WTC11 (cell line): ENCODE data around the gene NDUFAF7. TPM values are rescaled to one million over a fixed set of nuclear protein-coding genes. Genes with fewer than 3 reads are reported as not detected.

Experiments used
- ATAC-seq: fragments of 200-7000 bp; cut with Tn5 transposase; 2 replicates; pipeline ENCODE4 v1.10.0; 2021; ENCODE audit warnings: mild to moderate bottlenecking, moderate library complexity
- CTCF ChIA-PET: fragments of 300-600 bp; sonication (Branson Sonifier 250); formaldehyde crosslinking; loops from one replicate; lab custom pipeline; 2021; ENCODE audit warnings: antibody characterized with exemption; lab: Charles Lee
- POLR2A ChIA-PET: fragments of 350-600 bp; sonication (Branson Sonifier 250); formaldehyde crosslinking; loops from one replicate; lab custom pipeline; 2021; ENCODE audit warnings: antibody characterized with exemption; lab: Charles Lee
- DNase-seq: peaks from one replicate; pipeline ENCODE4 v3.0.0; 2021; ENCODE audit warnings: low spot score
- H3K27ac Mint-ChIP-seq: 2 replicates; pipeline ENCODE4 v1.8.0; 2021; ENCODE audit warnings: mixed read lengths
- H3K27me3 Mint-ChIP-seq: 2 replicates; pipeline ENCODE4 v1.8.0; 2021; ENCODE audit warnings: low read depth, mild to moderate bottlenecking, moderate library complexity, mixed read lengths
- H3K36me3 Mint-ChIP-seq: 2 replicates; pipeline ENCODE4 v1.8.0; 2021; ENCODE audit warnings: mixed read lengths
- H3K4me1 Mint-ChIP-seq: 2 replicates; pipeline ENCODE4 v1.8.0; 2022; ENCODE audit warnings: mixed read lengths
- H3K4me3 Mint-ChIP-seq: 2 replicates; pipeline ENCODE4 v1.8.0; 2021; ENCODE audit warnings: mild to moderate bottlenecking, moderate library complexity, mixed read lengths
- H3K9me3 Mint-ChIP-seq: 2 replicates; pipeline ENCODE4 v1.8.0; 2021; ENCODE audit warnings: mixed read lengths
- GABPB1 ChIP-seq: sonication (generic); formaldehyde crosslinking; IDR thresholded peaks from 2 replicates; pipeline ENCODE4 v1.8.1; 2023; ENCODE audit warnings: mild to moderate bottlenecking, missing genetic modification reagents
- MYBL2 ChIP-seq: sonication (generic); formaldehyde crosslinking; IDR thresholded peaks from 2 replicates; pipeline ENCODE4 v1.8.1; 2023; ENCODE audit warnings: mild to moderate bottlenecking, moderate library complexity, missing genetic modification reagents
- OVOL2 ChIP-seq: fragments of 250-450 bp; sonication (Bioruptor Pico); IDR thresholded peaks from 2 replicates; pipeline ENCODE4 v1.9.0; 2021; ENCODE audit warnings: mild to moderate bottlenecking, borderline replicate concordance
- PRRX2 ChIP-seq: fragments of 250-450 bp; sonication (Bioruptor Pico); IDR thresholded peaks from 2 replicates; pipeline ENCODE4 v1.8.0; 2021; ENCODE audit warnings: mild to moderate bottlenecking
- SMAD4 ChIP-seq: sonication (generic); formaldehyde crosslinking; IDR thresholded peaks from 2 replicates; pipeline ENCODE4 v1.8.0; 2022; ENCODE audit warnings: mild to moderate bottlenecking, missing genetic modification reagents
- ZNF232 ChIP-seq: sonication (generic); formaldehyde crosslinking; IDR thresholded peaks from 2 replicates; pipeline ENCODE4 v1.8.0; 2022; ENCODE audit warnings: mild to moderate bottlenecking, missing genetic modification reagents
- total RNA-seq: library from RNA; stranded (reverse); gene quantifications from 3 replicates; pipeline ENCODE4 v1.2.3, GENCODE V29; 2021
- TF ChIP-seq, protein P1 (sequence below): sonication (generic); formaldehyde crosslinking; IDR thresholded peaks from 2 replicates; pipeline ENCODE4 v1.8.1; 2022; ENCODE audit warnings: low read depth, missing genetic modification reagents, borderline replicate concordance
- TF ChIP-seq, protein P2 (sequence below): sonication (generic); formaldehyde crosslinking; IDR thresholded peaks from 2 replicates; pipeline ENCODE4 v1.8.0; 2022; ENCODE audit warnings: missing genetic modification reagents
- TF ChIP-seq, protein P3 (sequence below): sonication (generic); formaldehyde crosslinking; IDR thresholded peaks from 2 replicates; pipeline ENCODE4 v1.8.0; 2023; ENCODE audit warnings: mild to moderate bottlenecking, missing genetic modification reagents
- TF ChIP-seq, protein P4 (sequence below): sonication (generic); formaldehyde crosslinking; IDR thresholded peaks from 2 replicates; pipeline ENCODE4 v1.8.0; 2022; ENCODE audit warnings: mild to moderate bottlenecking, missing genetic modification reagents
- TF ChIP-seq, protein P5 (sequence below): sonication (generic); formaldehyde crosslinking; IDR thresholded peaks from 2 replicates; pipeline ENCODE4 v1.8.1; 2023; ENCODE audit warnings: mild to moderate bottlenecking, missing genetic modification reagents

Gene NDUFAF7
- total RNA-seq, 1 experiment from 2014 or later, result 57.8 TPM

DNA sequence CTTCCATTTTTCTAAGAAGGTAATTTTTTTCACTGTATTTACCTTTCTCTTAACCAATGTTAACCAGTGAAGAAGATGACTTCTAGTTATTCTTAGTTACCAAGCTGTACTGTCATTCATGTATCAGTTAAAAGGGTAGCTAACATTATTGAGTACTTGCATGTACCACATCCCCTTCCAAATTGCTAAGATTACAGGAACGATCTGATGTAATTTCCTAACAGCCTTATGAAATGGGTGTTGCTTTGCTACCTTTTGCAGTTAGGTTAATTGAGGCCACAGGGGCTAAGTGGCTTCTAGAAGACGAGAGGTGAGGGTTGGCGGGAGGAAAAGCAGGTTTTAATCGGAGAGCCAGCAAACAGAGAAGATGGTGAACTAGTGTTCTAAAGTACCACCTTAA is 41.2 kb upstream of the NDUFAF7 start:
- ATAC-seq, result no peak
- POLR2A ChIA-PET, result no interaction called here
- Mint-ChIP-seq H3K27ac (peak overlapping the region; percentile 21), H3K36me3 (no peaks in the 10 kb centered on the region), H3K4me1 (peaks cover 50% of the 10 kb centered on the region), H3K4me3 (no peak overlapping the region), H3K9me3 (no peaks in the 10 kb centered on the region), H3K27me3 (no peaks in the 10 kb centered on the region)
- TF ChIP-seq SMAD4 (no peak), GABPB1 (CRISPR knock-in tag) (peak; percentile 95)
- CTCF ChIA-PET, result interaction anchor here (0.8 to 1.4 kb wide), 3 partner anchors 8 to 21 kb away, joined by 3 read pairs; no protein-coding TSS in a partner anchor
- DNase-seq, result no peak

DNA sequence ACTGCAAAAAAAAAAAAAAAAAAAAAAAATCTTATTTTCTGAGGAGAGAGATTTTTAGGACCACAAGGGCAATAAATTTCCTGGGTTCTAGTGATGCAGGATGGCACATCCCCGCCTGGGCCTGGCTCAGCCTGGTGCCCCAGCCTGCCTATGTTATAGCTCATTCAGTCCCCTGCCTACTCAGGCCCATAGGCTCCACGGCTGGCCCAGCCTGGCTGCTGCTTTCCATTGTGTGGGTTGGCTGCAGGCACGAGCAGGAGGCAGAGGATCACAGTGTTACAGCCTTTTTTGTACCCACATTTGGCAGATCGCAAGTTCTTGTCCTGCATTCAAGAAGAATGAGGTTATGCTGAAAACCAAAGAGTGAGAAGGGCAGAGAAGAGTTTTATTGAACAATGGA is 40.2 kb upstream of the NDUFAF7 start:
- Mint-ChIP-seq H3K36me3 (peaks cover 2% of the 10 kb centered on the region), H3K27me3 (peaks cover under 1% of the 10 kb centered on the region; the same call in 1 of the 2 replicates), H3K4me3 (no peak overlapping the region), H3K9me3 (no peaks in the 10 kb centered on the region), H3K27ac (peak overlapping the region; percentile 90), H3K4me1 (peaks cover 54% of the 10 kb centered on the region)
- ChIA-PET POLR2A (no interaction called here), CTCF (interaction anchor here (0.7 to 1.2 kb wide), 7 partner anchors 10 to 795 kb away, joined by 3 to 5 read pairs (median 3); partner anchors contain the start of gene EIF2AK2)
- TF ChIP-seq OVOL2 (CRISPR knock-in tag), result no peak
- TF ChIP-seq PRRX2 (CRISPR knock-in tag), result no peak
- TF ChIP-seq, protein P1, sequence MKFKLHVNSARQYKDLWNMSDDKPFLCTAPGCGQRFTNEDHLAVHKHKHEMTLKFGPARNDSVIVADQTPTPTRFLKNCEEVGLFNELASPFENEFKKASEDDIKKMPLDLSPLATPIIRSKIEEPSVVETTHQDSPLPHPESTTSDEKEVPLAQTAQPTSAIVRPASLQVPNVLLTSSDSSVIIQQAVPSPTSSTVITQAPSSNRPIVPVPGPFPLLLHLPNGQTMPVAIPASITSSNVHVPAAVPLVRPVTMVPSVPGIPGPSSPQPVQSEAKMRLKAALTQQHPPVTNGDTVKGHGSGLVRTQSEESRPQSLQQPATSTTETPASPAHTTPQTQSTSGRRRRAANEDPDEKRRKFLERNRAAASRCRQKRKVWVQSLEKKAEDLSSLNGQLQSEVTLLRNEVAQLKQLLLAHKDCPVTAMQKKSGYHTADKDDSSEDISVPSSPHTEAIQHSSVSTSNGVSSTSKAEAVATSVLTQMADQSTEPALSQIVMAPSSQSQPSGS, result no peak
- TF ChIP-seq, protein P2, sequence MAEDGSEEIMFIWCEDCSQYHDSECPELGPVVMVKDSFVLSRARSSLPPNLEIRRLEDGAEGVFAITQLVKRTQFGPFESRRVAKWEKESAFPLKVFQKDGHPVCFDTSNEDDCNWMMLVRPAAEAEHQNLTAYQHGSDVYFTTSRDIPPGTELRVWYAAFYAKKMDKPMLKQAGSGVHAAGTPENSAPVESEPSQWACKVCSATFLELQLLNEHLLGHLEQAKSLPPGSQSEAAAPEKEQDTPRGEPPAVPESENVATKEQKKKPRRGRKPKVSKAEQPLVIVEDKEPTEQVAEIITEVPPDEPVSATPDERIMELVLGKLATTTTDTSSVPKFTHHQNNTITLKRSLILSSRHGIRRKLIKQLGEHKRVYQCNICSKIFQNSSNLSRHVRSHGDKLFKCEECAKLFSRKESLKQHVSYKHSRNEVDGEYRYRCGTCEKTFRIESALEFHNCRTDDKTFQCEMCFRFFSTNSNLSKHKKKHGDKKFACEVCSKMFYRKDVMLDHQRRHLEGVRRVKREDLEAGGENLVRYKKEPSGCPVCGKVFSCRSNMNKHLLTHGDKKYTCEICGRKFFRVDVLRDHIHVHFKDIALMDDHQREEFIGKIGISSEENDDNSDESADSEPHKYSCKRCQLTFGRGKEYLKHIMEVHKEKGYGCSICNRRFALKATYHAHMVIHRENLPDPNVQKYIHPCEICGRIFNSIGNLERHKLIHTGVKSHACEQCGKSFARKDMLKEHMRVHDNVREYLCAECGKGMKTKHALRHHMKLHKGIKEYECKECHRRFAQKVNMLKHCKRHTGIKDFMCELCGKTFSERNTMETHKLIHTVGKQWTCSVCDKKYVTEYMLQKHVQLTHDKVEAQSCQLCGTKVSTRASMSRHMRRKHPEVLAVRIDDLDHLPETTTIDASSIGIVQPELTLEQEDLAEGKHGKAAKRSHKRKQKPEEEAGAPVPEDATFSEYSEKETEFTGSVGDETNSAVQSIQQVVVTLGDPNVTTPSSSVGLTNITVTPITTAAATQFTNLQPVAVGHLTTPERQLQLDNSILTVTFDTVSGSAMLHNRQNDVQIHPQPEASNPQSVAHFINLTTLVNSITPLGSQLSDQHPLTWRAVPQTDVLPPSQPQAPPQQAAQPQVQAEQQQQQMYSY (CRISPR knock-in tag), result no peak
- TF ChIP-seq, protein P3, sequence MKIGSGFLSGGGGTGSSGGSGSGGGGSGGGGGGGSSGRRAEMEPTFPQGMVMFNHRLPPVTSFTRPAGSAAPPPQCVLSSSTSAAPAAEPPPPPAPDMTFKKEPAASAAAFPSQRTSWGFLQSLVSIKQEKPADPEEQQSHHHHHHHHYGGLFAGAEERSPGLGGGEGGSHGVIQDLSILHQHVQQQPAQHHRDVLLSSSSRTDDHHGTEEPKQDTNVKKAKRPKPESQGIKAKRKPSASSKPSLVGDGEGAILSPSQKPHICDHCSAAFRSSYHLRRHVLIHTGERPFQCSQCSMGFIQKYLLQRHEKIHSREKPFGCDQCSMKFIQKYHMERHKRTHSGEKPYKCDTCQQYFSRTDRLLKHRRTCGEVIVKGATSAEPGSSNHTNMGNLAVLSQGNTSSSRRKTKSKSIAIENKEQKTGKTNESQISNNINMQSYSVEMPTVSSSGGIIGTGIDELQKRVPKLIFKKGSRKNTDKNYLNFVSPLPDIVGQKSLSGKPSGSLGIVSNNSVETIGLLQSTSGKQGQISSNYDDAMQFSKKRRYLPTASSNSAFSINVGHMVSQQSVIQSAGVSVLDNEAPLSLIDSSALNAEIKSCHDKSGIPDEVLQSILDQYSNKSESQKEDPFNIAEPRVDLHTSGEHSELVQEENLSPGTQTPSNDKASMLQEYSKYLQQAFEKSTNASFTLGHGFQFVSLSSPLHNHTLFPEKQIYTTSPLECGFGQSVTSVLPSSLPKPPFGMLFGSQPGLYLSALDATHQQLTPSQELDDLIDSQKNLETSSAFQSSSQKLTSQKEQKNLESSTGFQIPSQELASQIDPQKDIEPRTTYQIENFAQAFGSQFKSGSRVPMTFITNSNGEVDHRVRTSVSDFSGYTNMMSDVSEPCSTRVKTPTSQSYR (CRISPR knock-in tag), result no peak
- DNase-seq (no peak), ATAC-seq (peak; percentile 38)

DNA sequence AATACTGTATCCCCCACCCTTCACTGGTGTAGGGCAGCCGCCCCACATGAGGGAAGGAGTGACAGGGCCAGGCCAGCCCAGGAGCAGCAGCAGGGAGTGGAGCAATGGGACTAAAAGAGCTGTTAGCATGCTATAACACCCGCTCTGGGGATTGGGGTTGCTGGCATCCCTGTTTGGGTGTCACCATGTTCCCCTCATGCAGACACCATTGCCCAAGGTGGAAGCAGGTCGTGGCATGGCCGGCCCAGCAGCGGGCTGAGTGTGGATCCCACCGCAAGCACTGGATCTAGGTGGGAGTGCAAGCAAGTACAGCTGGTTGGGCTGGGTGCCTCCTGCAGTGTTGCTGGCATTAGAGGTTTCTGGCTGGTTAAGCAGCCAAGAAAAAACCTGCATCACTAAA is 39.7 kb upstream of the NDUFAF7 start:
- no peak for TF ChIP-seq MYBL2 (CRISPR knock-in tag)
- TF ChIP-seq, protein P4, sequence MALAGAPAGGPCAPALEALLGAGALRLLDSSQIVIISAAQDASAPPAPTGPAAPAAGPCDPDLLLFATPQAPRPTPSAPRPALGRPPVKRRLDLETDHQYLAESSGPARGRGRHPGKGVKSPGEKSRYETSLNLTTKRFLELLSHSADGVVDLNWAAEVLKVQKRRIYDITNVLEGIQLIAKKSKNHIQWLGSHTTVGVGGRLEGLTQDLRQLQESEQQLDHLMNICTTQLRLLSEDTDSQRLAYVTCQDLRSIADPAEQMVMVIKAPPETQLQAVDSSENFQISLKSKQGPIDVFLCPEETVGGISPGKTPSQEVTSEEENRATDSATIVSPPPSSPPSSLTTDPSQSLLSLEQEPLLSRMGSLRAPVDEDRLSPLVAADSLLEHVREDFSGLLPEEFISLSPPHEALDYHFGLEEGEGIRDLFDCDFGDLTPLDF (CRISPR knock-in tag), result no peak
- TF ChIP-seq, protein P5, sequence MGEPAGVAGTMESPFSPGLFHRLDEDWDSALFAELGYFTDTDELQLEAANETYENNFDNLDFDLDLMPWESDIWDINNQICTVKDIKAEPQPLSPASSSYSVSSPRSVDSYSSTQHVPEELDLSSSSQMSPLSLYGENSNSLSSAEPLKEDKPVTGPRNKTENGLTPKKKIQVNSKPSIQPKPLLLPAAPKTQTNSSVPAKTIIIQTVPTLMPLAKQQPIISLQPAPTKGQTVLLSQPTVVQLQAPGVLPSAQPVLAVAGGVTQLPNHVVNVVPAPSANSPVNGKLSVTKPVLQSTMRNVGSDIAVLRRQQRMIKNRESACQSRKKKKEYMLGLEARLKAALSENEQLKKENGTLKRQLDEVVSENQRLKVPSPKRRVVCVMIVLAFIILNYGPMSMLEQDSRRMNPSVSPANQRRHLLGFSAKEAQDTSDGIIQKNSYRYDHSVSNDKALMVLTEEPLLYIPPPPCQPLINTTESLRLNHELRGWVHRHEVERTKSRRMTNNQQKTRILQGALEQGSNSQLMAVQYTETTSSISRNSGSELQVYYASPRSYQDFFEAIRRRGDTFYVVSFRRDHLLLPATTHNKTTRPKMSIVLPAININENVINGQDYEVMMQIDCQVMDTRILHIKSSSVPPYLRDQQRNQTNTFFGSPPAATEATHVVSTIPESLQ, result no peak
- 0 out of 2 replicates have a peak, but pooled peaks have one; percentile 37 for TF ChIP-seq ZNF232
- ChIA-PET CTCF (interaction anchor here (0.7 to 1.2 kb wide), 7 partner anchors 10 to 1985 kb away, joined by 3 to 5 read pairs (median 3); partner anchors contain the start of gene EIF2AK2), POLR2A (no interaction called here)
- Mint-ChIP-seq H3K4me1 (peaks cover 54% of the 10 kb centered on the region), H3K4me3 (no peak overlapping the region), H3K27ac (peak overlapping the region; percentile 90; the same call in 1 of the 2 replicates), H3K27me3 (peaks cover 2% of the 10 kb centered on the region; the same call in 1 of the 2 replicates), H3K36me3 (peaks cover 4% of the 10 kb centered on the region), H3K9me3 (no peaks in the 10 kb centered on the region)
- DNase-seq (no peak), ATAC-seq (peak; percentile 8; the same call in 1 of the 2 replicates)
